ENCODE results near the gene ANG.
"Not testable (repeated sequence)": the region's sequence is repeated elsewhere in the genome, so short reads cannot be mapped to it uniquely, and the experiment has no call there.

ANG gene

GRCh38 chr14:20706657-20707355 is 18.2 kb downstream of the ANG start:
- no peak for DNase-seq

- DNase-seq = no peak
These were observed 19.1 kb downstream of the ANG start for GRCh38 chr14:20707622-20708021.

GRCh38 chr14:20711261-20711660 is 22.7 kb downstream of the ANG start:
- no peak for DNase-seq

- no peak for DNase-seq
These were observed 23.1 kb downstream of the ANG start for GRCh38 chr14:20711685-20712084.

GRCh38 chr14:20712904-20713303 is 24.3 kb downstream of the ANG start:
- DNase-seq = no peak

- no peak for DNase-seq
These were observed 26.2 kb downstream of the ANG start for GRCh38 chr14:20714593-20715250.

- no peak for DNase-seq
These were observed 31.2 kb downstream of the ANG start for GRCh38 chr14:20719777-20720176.

- DNase-seq = no peak
These were observed 32.2 kb downstream of the ANG start for GRCh38 chr14:20720741-20721140.

GRCh38 chr14:20722016-20722415 is 33.5 kb downstream of the ANG start:
- DNase-seq = no peak

- no peak for DNase-seq
These were observed 34.9 kb downstream of the ANG start for GRCh38 chr14:20723488-20723887.

- not testable (repeated sequence) for DNase-seq
These were observed 37.6 kb downstream of the ANG start for GRCh38 chr14:20726121-20726520.

- DNase-seq = no peak
These were observed 38.0 kb downstream of the ANG start for GRCh38 chr14:20726531-20726930.

GRCh38 chr14:20730891-20731290 is 42.3 kb downstream of the ANG start:
- DNase-seq = no peak

GRCh38 chr14:20732477-20732876 is 43.9 kb downstream of the ANG start:
- DNase-seq = no peak

GRCh38 chr14:20732979-20733635 is 44.5 kb downstream of the ANG start:
- DNase-seq = no peak

- no peak for DNase-seq
These were observed 45.3 kb downstream of the ANG start for GRCh38 chr14:20733684-20734429.

GRCh38 chr14:20734430-20734806 is 45.9 kb downstream of the ANG start:
- no peak for DNase-seq

- DNase-seq = not testable (repeated sequence)
These were observed 49.7 kb downstream of the ANG start for GRCh38 chr14:20738292-20738691.

- no peak for DNase-seq
These were observed 53.6 kb downstream of the ANG start for GRCh38 chr14:20742132-20742531.

GRCh38 chr14:20743556-20743955 is 55.0 kb downstream of the ANG start:
- DNase-seq = no peak
